ENCODE measurements around the gene TTLL5. TPM values are rescaled to one million over a fixed set of nuclear protein-coding genes. Genes with fewer than 3 reads are reported as not detected.

TTLL5 gene
- total RNA-seq, 1 experiment from 2014 or later, result 28.2 TPM

GRCh38 chr14:75802486-75802885 is 141.4 kb downstream of the TTLL5 start:
- Histone ChIP-seq H3K27ac (no peak overlapping the region), H3K36me3 (peaks cover 3% of the 10 kb centered on the region), H3K27me3 (no peaks in the 10 kb centered on the region), H3K4me3 (no peak overlapping the region), H3K4me1 (peaks cover 3% of the 10 kb centered on the region; the same call in 1 of the 2 replicates), H3K9me3 (replicated peaks) (no peaks in the 10 kb centered on the region)
- no peak for DNase-seq

GRCh38 chr14:75803765-75804164 is 142.7 kb downstream of the TTLL5 start:
- DNase-seq, result peak; percentile 53 to 54
- peaks cover 3% of the 10 kb centered on the region for H3K36me3 ChIP-seq
- peaks cover 3% of the 10 kb centered on the region; the same call in 1 of the 2 replicates for H3K4me1 ChIP-seq
- H3K4me3 ChIP-seq, result no peak overlapping the region
- H3K9me3 ChIP-seq (replicated peaks), result no peaks in the 10 kb centered on the region
- no peaks in the 10 kb centered on the region for H3K27me3 ChIP-seq
- H3K27ac ChIP-seq, result no peak overlapping the region

DNA sequence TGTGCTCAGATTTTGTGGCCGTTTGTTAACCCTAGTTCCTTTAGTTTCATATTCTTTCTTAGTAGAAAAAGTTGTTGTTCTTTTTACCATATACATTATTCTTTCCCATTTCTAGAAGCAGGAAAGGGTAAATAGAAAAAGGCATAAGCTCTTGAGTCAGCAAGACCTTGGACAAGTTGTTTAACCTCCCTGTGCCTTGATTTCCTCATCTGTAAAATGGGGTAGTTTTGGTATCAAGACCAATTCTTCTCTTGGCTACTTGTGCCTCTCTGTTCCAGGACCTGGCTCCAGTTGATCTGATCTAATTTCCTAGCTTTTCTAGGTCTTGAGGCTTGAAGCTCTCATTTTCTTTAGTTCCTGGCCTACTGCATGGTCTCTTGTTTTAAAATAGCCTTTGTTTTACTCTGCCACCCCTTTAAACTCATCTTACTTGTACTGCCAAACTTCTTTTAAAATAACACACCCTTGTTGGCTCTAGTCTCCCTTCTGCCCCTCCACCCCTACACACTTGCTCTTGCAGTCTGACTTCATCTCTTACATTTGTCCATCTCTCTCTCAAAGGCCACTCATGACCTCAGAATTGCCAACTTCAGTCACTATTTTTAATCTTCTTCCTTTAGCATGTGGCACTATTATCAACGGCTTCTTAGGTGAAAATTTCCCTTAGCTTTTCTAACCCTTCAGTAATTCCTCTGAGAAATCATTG is 143.7 kb downstream of the TTLL5 start:
- Histone ChIP-seq H3K36me3 (peaks cover 3% of the 10 kb centered on the region), H3K4me1 (peaks cover 3% of the 10 kb centered on the region; the same call in 1 of the 2 replicates), H3K27ac (no peak overlapping the region), H3K9me3 (replicated peaks) (no peaks in the 10 kb centered on the region), H3K4me3 (no peak overlapping the region), H3K27me3 (no peaks in the 10 kb centered on the region)
- no peak for DNase-seq

- no peaks in the 10 kb centered on the region for H3K9me3 ChIP-seq (replicated peaks)
- H3K27me3 ChIP-seq, result no peaks in the 10 kb centered on the region
- peaks cover 3% of the 10 kb centered on the region; the same call in 1 of the 2 replicates for H3K4me1 ChIP-seq
- H3K27ac ChIP-seq, result no peak overlapping the region
- peaks cover 3% of the 10 kb centered on the region for H3K36me3 ChIP-seq
- H3K4me3 ChIP-seq, result no peak overlapping the region
- DNase-seq, result no peak
Observed at GRCh38 chr14:75805646-75806045, 144.6 kb downstream of the TTLL5 start.

- DNase-seq, result no peak
- Histone ChIP-seq H3K27me3 (no peaks in the 10 kb centered on the region), H3K27ac (no peak overlapping the region), H3K9me3 (replicated peaks) (no peaks in the 10 kb centered on the region), H3K4me3 (no peak overlapping the region), H3K36me3 (peaks cover 3% of the 10 kb centered on the region), H3K4me1 (peaks cover 3% of the 10 kb centered on the region; the same call in 1 of the 2 replicates)
Observed at GRCh38 chr14:75806352-75806832, 145.3 kb downstream of the TTLL5 start.

GRCh38 chr14:75807667-75808360 is 146.8 kb downstream of the TTLL5 start:
- Histone ChIP-seq H3K36me3 (peaks cover 3% of the 10 kb centered on the region; the same call in 1 of the 2 replicates), H3K27me3 (no peaks in the 10 kb centered on the region), H3K4me3 (no peak overlapping the region), H3K4me1 (peaks cover 3% of the 10 kb centered on the region; the same call in 1 of the 2 replicates), H3K27ac (no peak overlapping the region), H3K9me3 (replicated peaks) (no peaks in the 10 kb centered on the region)
- no peak for DNase-seq

GRCh38 chr14:75811136-75811829 is 150.2 kb downstream of the TTLL5 start:
- Histone ChIP-seq H3K27ac (no peak overlapping the region), H3K9me3 (replicated peaks) (no peaks in the 10 kb centered on the region), H3K36me3 (no peaks in the 10 kb centered on the region; the same call in 1 of the 2 replicates), H3K27me3 (no peaks in the 10 kb centered on the region), H3K4me1 (no peaks in the 10 kb centered on the region), H3K4me3 (no peak overlapping the region)
- DNase-seq, result no peak

DNA sequence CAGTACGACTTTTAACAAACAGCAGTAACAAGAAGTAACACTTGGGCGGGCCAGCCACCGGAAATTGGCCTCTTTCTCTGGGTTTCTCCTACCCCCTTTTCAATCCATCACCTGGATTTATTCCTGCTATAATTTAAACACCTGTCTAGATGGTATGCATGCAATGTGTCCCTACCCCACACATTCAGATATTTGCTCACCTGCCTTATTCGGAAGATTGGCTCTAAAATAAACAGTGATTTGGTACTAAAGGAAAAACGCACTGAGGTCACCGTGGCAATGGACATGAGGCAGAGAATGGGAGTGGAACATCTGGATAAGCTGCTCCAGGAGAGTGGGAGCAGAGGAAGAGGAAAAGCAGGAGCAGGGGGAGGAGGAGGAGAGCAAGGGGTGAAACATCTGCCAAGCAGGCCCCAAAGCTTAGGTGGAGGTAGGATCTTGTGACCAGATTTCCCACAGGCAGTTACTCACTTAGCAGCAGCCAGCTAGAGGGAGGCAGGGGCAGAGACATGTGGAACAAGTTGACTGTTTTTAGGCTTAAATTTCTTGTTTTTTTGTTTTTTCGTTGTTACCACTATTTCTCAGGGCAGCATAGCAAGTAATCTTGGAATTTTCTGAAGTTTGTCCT is 150.9 kb downstream of the TTLL5 start:
- Histone ChIP-seq H3K27ac (no peak overlapping the region), H3K4me1 (no peaks in the 10 kb centered on the region), H3K36me3 (no peaks in the 10 kb centered on the region; the same call in 1 of the 2 replicates), H3K9me3 (replicated peaks) (no peaks in the 10 kb centered on the region), H3K4me3 (no peak overlapping the region), H3K27me3 (no peaks in the 10 kb centered on the region)
- DNase-seq, result no peak

- DNase-seq, result no peak
- H3K9me3 ChIP-seq (replicated peaks), result no peaks in the 10 kb centered on the region
- no peaks in the 10 kb centered on the region; the same call in 1 of the 2 replicates for H3K36me3 ChIP-seq
- no peak overlapping the region for H3K4me3 ChIP-seq
- H3K27ac ChIP-seq, result no peak overlapping the region
- H3K27me3 ChIP-seq, result no peaks in the 10 kb centered on the region
- H3K4me1 ChIP-seq, result no peaks in the 10 kb centered on the region
Observed at GRCh38 chr14:75812622-75813021, 151.6 kb downstream of the TTLL5 start.

DNA sequence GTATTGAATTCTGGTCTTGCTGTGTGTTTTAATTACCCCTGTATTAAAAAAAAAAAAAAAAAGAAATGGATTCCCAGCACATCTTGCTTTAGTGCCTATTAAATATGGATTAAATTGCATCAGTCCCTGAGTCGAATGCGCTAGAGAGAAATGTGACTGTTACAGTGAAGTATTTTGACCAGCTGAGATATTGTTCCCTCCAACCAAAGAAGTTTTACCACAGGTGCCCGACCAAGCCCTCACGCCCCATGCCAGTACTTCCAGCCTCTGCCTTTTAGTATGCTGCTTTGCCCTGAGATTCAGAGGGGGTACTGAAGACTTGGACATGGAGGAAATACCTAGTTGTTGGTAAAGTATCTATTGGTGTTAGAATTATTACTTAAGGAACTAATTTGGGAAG is 159.7 kb downstream of the TTLL5 start:
- Histone ChIP-seq H3K4me3 (no peak overlapping the region), H3K9me3 (replicated peaks) (no peaks in the 10 kb centered on the region), H3K36me3 (no peaks in the 10 kb centered on the region; the same call in 1 of the 2 replicates), H3K27me3 (no peaks in the 10 kb centered on the region), H3K4me1 (peaks cover 27% of the 10 kb centered on the region), H3K27ac (no peak overlapping the region)
- DNase-seq, result no peak

- H3K4me1 ChIP-seq, result peaks cover 27% of the 10 kb centered on the region
- DNase-seq, result peak in 1 of 2 experiments; percentile 21
- peak overlapping the region; percentile 67 for H3K27ac ChIP-seq
Observed at GRCh38 chr14:75821831-75822521, 160.9 kb downstream of the TTLL5 start.

DNA sequence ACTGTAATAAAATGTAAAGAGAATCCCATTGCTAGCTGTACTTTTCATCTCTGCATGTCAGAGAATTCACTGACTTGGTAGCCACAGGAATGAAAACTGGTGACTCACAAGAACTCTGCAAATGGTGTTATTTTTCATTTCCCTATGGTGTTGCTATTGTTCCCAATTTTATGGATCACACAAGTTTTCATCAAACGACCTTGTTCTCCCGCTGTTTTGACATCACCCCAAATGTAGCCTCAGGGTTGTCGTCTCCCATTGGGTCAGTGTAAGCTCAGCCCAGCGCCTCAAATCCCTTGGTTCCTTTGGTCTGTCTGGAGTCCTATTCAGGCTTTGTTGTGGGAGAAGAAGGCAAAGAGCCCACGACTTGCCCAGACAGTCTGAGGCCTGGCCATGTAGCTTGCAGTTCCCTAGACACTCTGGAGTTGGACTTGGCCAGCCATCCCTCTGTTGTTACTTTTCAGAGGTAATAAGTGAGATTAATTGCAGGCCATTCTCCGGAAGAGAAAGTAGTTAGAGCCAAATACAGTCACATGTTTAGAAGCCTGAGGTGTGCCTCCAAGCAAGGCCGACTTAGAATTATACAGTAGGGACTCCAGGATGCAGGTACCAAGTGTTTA is 161.6 kb downstream of the TTLL5 start:
- H3K9me3 ChIP-seq (replicated peaks), result no peaks in the 10 kb centered on the region
- DNase-seq, result peak; percentile 55 to 70
- no peaks in the 10 kb centered on the region; the same call in 1 of the 2 replicates for H3K36me3 ChIP-seq
- H3K4me1 ChIP-seq, result peaks cover 27% of the 10 kb centered on the region
- H3K27me3 ChIP-seq, result no peaks in the 10 kb centered on the region
- H3K27ac ChIP-seq, result peak overlapping the region; percentile 67
- no peak overlapping the region for H3K4me3 ChIP-seq

More at GRCh38 chr14:75821831-75822521, 160.9 kb downstream of the TTLL5 start:
- H3K9me3 ChIP-seq (replicated peaks), result no peaks in the 10 kb centered on the region
- no peak overlapping the region for H3K4me3 ChIP-seq
- no peaks in the 10 kb centered on the region; the same call in 1 of the 2 replicates for H3K36me3 ChIP-seq
- no peaks in the 10 kb centered on the region for H3K27me3 ChIP-seq

DNA sequence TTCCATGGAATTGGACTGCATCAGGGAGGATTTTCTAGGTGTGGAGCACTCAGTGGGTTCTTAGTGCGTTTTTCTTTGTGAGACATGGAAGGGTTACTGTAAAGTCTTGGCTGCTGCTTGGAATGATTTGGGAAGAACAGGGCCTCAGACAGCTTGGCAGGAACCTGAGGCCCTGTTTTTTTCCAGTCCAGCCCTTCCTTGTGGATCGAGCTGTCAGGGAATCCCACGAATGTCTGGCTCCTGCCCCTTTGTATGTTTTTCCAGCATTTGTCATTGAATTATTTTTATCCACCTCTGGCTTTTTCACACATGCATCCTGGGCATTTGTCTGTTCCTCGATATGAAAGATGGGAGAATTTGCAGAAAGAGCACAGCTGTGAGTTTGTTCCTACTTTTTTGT is 162.3 kb downstream of the TTLL5 start:
- no peak for DNase-seq
- no peak overlapping the region for H3K4me3 ChIP-seq
- peak overlapping the region; percentile 67 for H3K27ac ChIP-seq
- no peaks in the 10 kb centered on the region for H3K9me3 ChIP-seq (replicated peaks)
- no peaks in the 10 kb centered on the region; the same call in 1 of the 2 replicates for H3K36me3 ChIP-seq
- no peaks in the 10 kb centered on the region for H3K27me3 ChIP-seq
- H3K4me1 ChIP-seq, result peaks cover 27% of the 10 kb centered on the region
